Breast epithelium (tissue), 3 donors: Measurements from ENCODE around the gene CIAO2B.

Experiments
- POLR2A ChIP-seq: fragments of 450-650 bp; IDR thresholded peaks from one replicate; pipeline ENCODE4 v1.6.1; 2016; ENCODE audit warnings: antibody characterized with exemption, mild to moderate bottlenecking, moderate library complexity
- POLR2AphosphoS5 ChIP-seq, 3 donors: sonication (generic); formaldehyde crosslinking; IDR thresholded peaks; one replicate each; pipeline ENCODE4 v1.6.1; 2017; ENCODE audit warnings: antibody characterized with exemption in 3 of 3
- TF ChIP-seq, protein P1 (sequence below), 3 donors: fragments of 450-650 bp; IDR thresholded peaks; one replicate each; pipeline ENCODE4 v1.5.1; 2016 to 2017; ENCODE audit warnings: antibody characterized with exemption in 3 of 3, mild to moderate bottlenecking in 3 of 3, moderate library complexity in 3 of 3

DNA sequence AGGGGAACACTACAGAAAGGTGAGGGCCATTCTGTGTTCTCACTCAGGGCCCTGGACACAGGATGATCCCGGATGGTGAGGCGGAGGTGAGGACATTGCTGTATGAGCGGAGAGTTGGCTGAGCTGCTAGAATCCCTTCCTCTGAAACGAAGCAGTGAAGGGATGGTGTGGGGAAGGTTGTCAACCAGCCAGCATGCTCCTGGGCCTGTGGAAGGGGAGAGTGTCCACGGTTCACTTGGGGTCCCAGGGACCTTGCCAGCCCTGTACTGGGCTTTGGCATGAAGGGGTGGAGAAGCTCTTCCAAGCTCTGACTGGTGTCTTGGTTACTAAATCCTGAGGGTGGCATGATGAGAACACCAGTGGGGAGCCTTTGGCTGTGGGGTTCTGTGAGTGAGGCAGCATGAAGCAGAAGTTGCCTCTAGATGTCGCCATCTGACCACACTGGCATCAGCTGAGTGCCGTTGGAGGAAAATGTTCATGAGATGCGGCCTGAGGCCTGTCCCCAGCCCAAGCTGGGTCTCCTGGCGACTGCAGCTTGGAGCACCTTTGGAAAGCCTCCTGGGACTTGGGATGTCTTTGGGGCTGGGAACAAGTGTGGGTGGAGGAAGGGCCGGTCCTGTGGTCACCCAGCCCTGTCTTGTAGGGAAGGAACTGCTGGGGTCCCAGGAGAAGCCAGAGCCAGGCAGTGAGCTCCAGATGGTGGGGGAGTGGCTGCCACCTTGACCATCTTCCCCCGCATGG, 39.1 kb downstream of the CIAO2B start:
- TF ChIP-seq POLR2AphosphoS5 (IDR thresholded peaks at IDR 0.05) (no peak), POLR2A (no peak)
- TF ChIP-seq, protein P1, sequence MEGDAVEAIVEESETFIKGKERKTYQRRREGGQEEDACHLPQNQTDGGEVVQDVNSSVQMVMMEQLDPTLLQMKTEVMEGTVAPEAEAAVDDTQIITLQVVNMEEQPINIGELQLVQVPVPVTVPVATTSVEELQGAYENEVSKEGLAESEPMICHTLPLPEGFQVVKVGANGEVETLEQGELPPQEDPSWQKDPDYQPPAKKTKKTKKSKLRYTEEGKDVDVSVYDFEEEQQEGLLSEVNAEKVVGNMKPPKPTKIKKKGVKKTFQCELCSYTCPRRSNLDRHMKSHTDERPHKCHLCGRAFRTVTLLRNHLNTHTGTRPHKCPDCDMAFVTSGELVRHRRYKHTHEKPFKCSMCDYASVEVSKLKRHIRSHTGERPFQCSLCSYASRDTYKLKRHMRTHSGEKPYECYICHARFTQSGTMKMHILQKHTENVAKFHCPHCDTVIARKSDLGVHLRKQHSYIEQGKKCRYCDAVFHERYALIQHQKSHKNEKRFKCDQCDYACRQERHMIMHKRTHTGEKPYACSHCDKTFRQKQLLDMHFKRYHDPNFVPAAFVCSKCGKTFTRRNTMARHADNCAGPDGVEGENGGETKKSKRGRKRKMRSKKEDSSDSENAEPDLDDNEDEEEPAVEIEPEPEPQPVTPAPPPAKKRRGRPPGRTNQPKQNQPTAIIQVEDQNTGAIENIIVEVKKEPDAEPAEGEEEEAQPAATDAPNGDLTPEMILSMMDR (IDR thresholded peaks at IDR 0.05) = peak in 2 of 3 donors; percentile 55 to 58
